Measurements from ENCODE around the gene SYT6. TPM values are rescaled to one million over a fixed set of nuclear protein-coding genes. Genes with fewer than 3 reads are reported as not detected.

The SYT6 gene
- total RNA-seq, 1 donor from 2014 or later = not detected

DNA sequence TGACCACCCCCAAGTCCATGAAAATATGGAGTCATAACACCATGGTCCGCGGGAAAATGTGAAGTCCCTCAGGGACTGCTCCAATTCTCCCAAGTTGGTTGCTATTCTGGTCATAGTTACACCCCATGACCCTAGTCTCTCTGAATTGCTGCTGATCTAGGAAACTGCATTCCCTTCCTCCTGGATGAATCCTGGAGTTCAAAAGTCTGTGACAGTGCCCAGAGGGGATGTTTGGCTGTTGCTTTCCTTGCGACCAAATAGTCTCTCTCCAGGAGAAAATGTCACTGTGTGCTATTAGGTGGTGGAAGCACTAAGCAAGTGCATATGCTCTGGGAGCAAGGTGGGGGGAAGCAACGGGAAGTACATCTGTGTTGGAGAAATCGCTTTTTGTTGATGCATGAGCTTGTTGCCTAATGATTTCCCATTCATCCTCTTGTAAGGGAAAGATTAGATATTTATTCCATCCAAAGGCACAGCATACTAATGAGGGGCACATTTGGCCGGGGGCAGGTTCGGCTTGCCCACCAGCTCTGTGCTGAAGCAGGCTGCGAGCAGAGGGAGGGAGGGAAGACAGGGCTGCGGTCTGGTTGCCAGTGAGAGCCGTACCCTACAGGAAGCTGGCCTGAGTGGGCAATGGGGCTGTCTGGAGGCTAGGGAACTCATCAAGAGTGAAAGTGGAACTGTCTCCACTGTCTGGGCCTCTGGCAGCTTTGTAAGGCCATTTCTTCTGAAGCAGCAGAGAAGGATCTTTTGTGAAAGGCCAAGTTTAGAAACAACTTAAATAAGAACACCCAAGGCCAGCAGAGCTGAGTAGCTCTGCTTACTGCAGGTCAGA is 27.2 kb downstream of the SYT6 start:
- H3K4me3 ChIP-seq = no peak overlapping the region
- H3K27ac ChIP-seq = no peak overlapping the region
- H3K4me1 ChIP-seq = no peaks in the 10 kb centered on the region
- intact Hi-C loops (cut with DNase I) = no loop called here
- DNase-seq (ENCODE audit: extremely low spot score in 2 of 2) = no peak
- no peak for TF ChIP-seq POLR2AphosphoS5 (IDR thresholded peaks at IDR 0.05; ENCODE audit: insufficient read depth in 1 of 2, low read depth in 1 of 2)
- no peak for TF ChIP-seq POLR2A (IDR thresholded peaks at IDR 0.05)
- TF ChIP-seq, protein P1, sequence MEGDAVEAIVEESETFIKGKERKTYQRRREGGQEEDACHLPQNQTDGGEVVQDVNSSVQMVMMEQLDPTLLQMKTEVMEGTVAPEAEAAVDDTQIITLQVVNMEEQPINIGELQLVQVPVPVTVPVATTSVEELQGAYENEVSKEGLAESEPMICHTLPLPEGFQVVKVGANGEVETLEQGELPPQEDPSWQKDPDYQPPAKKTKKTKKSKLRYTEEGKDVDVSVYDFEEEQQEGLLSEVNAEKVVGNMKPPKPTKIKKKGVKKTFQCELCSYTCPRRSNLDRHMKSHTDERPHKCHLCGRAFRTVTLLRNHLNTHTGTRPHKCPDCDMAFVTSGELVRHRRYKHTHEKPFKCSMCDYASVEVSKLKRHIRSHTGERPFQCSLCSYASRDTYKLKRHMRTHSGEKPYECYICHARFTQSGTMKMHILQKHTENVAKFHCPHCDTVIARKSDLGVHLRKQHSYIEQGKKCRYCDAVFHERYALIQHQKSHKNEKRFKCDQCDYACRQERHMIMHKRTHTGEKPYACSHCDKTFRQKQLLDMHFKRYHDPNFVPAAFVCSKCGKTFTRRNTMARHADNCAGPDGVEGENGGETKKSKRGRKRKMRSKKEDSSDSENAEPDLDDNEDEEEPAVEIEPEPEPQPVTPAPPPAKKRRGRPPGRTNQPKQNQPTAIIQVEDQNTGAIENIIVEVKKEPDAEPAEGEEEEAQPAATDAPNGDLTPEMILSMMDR (IDR thresholded peaks at IDR 0.05) = no peak
- H3K36me3 ChIP-seq = no peaks in the 10 kb centered on the region
- H3K27me3 ChIP-seq = no peaks in the 10 kb centered on the region
- H3K9me3 ChIP-seq = no peaks in the 10 kb centered on the region

DNA sequence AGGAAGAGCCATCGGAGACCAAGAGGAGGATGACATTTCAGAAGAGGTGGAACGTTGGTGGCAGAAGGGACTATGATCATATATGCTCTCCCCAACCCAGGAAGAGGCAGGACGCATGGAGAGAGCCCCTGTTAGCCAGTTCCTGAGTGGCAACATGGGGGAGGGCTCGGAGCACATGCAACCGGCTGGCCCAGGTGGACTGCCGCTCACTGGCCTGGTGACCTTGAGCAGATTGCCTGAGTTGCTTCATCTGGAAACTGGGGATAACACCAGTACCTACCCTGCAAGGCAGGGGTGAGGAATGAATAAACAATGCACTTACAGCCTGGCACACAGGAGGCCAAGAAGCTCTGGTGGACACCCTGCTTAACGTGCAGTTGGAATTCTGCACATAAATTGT is 29.0 kb downstream of the SYT6 start:
- Histone ChIP-seq H3K27ac (no peak overlapping the region), H3K4me1 (no peaks in the 10 kb centered on the region), H3K36me3 (no peaks in the 10 kb centered on the region), H3K4me3 (no peak overlapping the region), H3K27me3 (no peaks in the 10 kb centered on the region), H3K9me3 (no peaks in the 10 kb centered on the region)
- no peak for DNase-seq (ENCODE audit: extremely low spot score in 2 of 2)
- intact Hi-C loops (cut with DNase I) = no loop called here
- no peak for TF ChIP-seq POLR2A (IDR thresholded peaks at IDR 0.05)
- TF ChIP-seq POLR2AphosphoS5 (IDR thresholded peaks at IDR 0.05; ENCODE audit: insufficient read depth in 1 of 2, low read depth in 1 of 2) = no peak
- TF ChIP-seq, protein P1 (IDR thresholded peaks at IDR 0.05) = no peak

DNA sequence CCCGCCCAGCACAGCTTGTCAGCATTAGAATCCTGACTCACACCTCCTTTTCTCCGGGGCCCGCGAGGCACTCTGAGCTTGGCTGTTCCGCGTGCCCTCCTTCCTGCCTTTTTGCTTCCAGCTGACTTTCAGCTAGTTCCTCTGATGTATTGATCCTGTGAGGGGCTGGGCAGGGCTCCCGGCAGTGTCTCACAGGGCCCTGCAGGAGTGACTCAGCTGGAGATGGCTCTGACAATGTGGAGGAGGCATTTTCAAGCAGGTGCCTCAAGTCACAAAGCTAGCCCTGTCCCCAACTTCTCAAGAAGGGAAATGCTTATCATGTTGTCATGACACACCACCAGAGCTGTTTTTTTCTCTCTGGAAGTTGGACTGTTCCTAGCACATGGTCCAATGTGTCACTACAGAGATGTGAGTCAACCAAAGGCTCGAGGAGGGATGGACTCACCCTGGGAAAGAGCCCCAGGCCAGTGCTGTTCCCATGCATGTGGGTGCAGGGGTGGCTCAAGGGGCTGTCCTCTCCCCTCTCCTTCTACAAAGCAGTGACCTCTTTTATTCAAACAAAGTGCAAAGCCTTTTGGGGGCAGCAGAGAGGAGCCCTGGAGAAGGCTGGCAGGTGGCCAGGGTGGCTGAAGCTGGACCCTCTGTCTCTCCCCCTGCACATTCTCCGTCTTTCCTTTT is 30.6 kb downstream of the SYT6 start:
- no peak for TF ChIP-seq POLR2AphosphoS5 (IDR thresholded peaks at IDR 0.05; ENCODE audit: insufficient read depth in 1 of 2, low read depth in 1 of 2)
- TF ChIP-seq, protein P1 (IDR thresholded peaks at IDR 0.05) = no peak
- TF ChIP-seq POLR2A (IDR thresholded peaks at IDR 0.05) = no peak
- DNase-seq (ENCODE audit: extremely low spot score in 2 of 2) = no peak
- Histone ChIP-seq H3K36me3 (no peaks in the 10 kb centered on the region), H3K27ac (no peak overlapping the region), H3K4me3 (no peak overlapping the region), H3K9me3 (no peaks in the 10 kb centered on the region), H3K4me1 (no peaks in the 10 kb centered on the region), H3K27me3 (no peaks in the 10 kb centered on the region)
- intact Hi-C loops (cut with DNase I) = no loop called here

DNA sequence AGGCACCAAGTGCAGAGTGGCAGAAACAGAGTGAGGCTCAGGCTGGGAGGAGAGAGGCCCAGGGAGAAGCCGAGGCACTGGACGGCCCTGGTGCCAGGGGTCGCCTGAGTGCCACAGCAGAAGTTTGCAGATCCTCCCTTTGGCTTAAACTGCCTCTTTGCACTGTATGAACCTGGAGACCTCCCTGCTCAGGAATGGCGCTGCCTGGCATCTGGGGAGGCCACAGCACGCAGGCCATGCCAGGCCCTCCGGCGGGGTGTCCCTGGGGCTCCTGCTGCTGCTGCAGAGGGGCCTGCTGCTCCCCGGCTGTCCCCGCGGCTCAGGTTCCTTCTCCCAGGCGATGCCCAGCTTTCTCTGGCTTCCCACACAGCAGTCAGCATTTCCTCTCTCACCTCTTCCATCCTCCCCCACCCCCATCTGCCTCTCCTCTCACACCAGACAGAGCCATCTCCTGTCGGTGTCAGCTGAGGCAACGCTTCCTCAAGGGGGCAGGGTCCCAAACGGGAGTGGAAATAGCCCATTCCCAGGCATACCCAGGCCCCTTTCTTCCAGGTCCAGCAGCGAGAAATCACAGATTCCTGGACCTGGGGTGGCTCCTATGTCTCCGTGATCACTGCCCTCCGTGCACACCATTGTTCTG is 35.2 kb downstream of the SYT6 start:
- TF ChIP-seq POLR2AphosphoS5 (IDR thresholded peaks at IDR 0.05; ENCODE audit: insufficient read depth in 1 of 2, low read depth in 1 of 2) = no peak
- TF ChIP-seq, protein P1 (IDR thresholded peaks at IDR 0.05) = no peak
- TF ChIP-seq POLR2A (IDR thresholded peaks at IDR 0.05) = no peak
- H3K36me3 ChIP-seq = no peaks in the 10 kb centered on the region
- H3K4me3 ChIP-seq = no peak overlapping the region
- no peak overlapping the region for H3K27ac ChIP-seq
- no peak for DNase-seq (ENCODE audit: extremely low spot score in 2 of 2)
- no peaks in the 10 kb centered on the region for H3K27me3 ChIP-seq
- no peaks in the 10 kb centered on the region for H3K9me3 ChIP-seq
- intact Hi-C loops (cut with DNase I) = no loop called here
- no peaks in the 10 kb centered on the region for H3K4me1 ChIP-seq
